ENCODE results near the gene ABCC3. TPM values are rescaled to one million over a fixed set of nuclear protein-coding genes. Genes with fewer than 3 reads are reported as not detected.

The ABCC3 gene
- total and polyA plus RNA-seq, 8 donors = 30.9 to 120 (median 50.3) TPM

- DNase-seq (no peak), ATAC-seq (no peak)
- Histone ChIP-seq H3K4me1 (peaks cover 2 to 13% of the 10 kb centered on the region in 2 donors), H3K9me3 (no peaks in the 10 kb centered on the region), H3K27ac (no peak overlapping the region), H3K36me3 (peaks cover 4 to 69% of the 10 kb centered on the region in 2 donors), H3K4me3 (no peak overlapping the region), H3K27me3 (no peaks in the 10 kb centered on the region)
- intact Hi-C loops (cut with DNase I) = no loop called here
- TF ChIP-seq, protein P1, sequence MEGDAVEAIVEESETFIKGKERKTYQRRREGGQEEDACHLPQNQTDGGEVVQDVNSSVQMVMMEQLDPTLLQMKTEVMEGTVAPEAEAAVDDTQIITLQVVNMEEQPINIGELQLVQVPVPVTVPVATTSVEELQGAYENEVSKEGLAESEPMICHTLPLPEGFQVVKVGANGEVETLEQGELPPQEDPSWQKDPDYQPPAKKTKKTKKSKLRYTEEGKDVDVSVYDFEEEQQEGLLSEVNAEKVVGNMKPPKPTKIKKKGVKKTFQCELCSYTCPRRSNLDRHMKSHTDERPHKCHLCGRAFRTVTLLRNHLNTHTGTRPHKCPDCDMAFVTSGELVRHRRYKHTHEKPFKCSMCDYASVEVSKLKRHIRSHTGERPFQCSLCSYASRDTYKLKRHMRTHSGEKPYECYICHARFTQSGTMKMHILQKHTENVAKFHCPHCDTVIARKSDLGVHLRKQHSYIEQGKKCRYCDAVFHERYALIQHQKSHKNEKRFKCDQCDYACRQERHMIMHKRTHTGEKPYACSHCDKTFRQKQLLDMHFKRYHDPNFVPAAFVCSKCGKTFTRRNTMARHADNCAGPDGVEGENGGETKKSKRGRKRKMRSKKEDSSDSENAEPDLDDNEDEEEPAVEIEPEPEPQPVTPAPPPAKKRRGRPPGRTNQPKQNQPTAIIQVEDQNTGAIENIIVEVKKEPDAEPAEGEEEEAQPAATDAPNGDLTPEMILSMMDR (IDR thresholded peaks at IDR 0.05) = no peak
Observed at GRCh38 chr17:50739098-50739497, 104.4 kb downstream of the ABCC3 start.

Other genes with a start within 250 kb of the ABCC3 start
- 100 to 1,000 TPM; 102 to 151 TPM for gene LRRC59, start 237.4 kb upstream of the ABCC3 start, total RNA-seq
- gene LRRC59, start 237.4 kb upstream of the ABCC3 start, polyA plus RNA-seq (ENCODE audit: insufficient read length in 6 of 6) = 10 to 100 TPM; 43.6 to 65.5 (median 49.2) TPM
- 100 to 1,000 TPM in 1 of 2 donors, 10 to 100 TPM in 1; 60.9 to 148 TPM for gene ACSF2, start 208.7 kb upstream of the ABCC3 start, total RNA-seq
- 100 to 1,000 TPM; 106 to 146 (median 124) TPM for gene ACSF2, start 208.7 kb upstream of the ABCC3 start, polyA plus RNA-seq (ENCODE audit: insufficient read length in 6 of 6)
- gene CHAD, start 166.0 kb upstream of the ABCC3 start, total RNA-seq = under 1 TPM; 0.17 to 0.21 TPM
- 1 to 10 TPM; 3.9 to 9.8 (median 5.5) TPM for gene CHAD, start 166.0 kb upstream of the ABCC3 start, polyA plus RNA-seq (ENCODE audit: insufficient read length in 6 of 6)
- gene RSAD1, start 156.0 kb upstream of the ABCC3 start, total RNA-seq = 10 to 100 TPM; 28.5 to 34.8 TPM
- 10 to 100 TPM; 40.6 to 61.5 (median 48.0) TPM for gene RSAD1, start 156.0 kb upstream of the ABCC3 start, polyA plus RNA-seq (ENCODE audit: insufficient read length in 6 of 6)
- 1 to 10 TPM; 1.4 to 2.7 TPM for gene MYCBPAP, start 126.4 kb upstream of the ABCC3 start, total RNA-seq
- 1 to 10 TPM; 5.1 to 9.1 (median 6.1) TPM for gene MYCBPAP, start 126.4 kb upstream of the ABCC3 start, polyA plus RNA-seq (ENCODE audit: insufficient read length in 6 of 6)
- 1 to 10 TPM in 1 of 2 donors, under 1 TPM in 1; 0.55 to 6.4 TPM for gene EPN3, start 102.1 kb upstream of the ABCC3 start, total RNA-seq
- gene EPN3, start 102.1 kb upstream of the ABCC3 start, polyA plus RNA-seq (ENCODE audit: insufficient read length in 6 of 6) = 1 to 10 TPM; 3.2 to 5.6 (median 4.3) TPM
- gene SPATA20, start 87.7 kb upstream of the ABCC3 start, total RNA-seq = 10 to 100 TPM; 37.6 to 57.2 TPM
- gene SPATA20, start 87.7 kb upstream of the ABCC3 start, polyA plus RNA-seq (ENCODE audit: insufficient read length in 6 of 6) = 10 to 100 TPM; 41.1 to 60.5 (median 47.7) TPM
- gene CACNA1G, start 74.2 kb upstream of the ABCC3 start, total RNA-seq = 1 to 10 TPM in 1 of 2 donors, under 1 TPM in 1; 0.50 to 4.3 TPM
- gene CACNA1G, start 74.2 kb upstream of the ABCC3 start, polyA plus RNA-seq (ENCODE audit: insufficient read length in 6 of 6) = 10 to 100 TPM; 16.6 to 38.2 (median 21.7) TPM
- 10 to 100 TPM; 42.2 to 47.1 TPM for gene ANKRD40, start 73.0 kb downstream of the ABCC3 start, total RNA-seq
- 10 to 100 TPM; 44.5 to 52.0 (median 47.1) TPM for gene ANKRD40, start 73.0 kb downstream of the ABCC3 start, polyA plus RNA-seq (ENCODE audit: insufficient read length in 6 of 6)
- 10 to 100 TPM; 76.1 to 89.2 TPM for gene LUC7L3, start 84.7 kb downstream of the ABCC3 start, total RNA-seq
- 100 to 1,000 TPM; 559 to 831 (median 685) TPM for gene LUC7L3, start 84.7 kb downstream of the ABCC3 start, polyA plus RNA-seq (ENCODE audit: insufficient read length in 6 of 6)
- gene ANKRD40CL, start 132.6 kb downstream of the ABCC3 start, total RNA-seq = not detected
- 1 to 10 TPM in 1 of 6 donors, under 1 TPM in 5; 0.15 to 1.4 (median 0.42) TPM for gene ANKRD40CL, start 132.6 kb downstream of the ABCC3 start, polyA plus RNA-seq (ENCODE audit: insufficient read length in 6 of 6)
- not detected for gene WFIKKN2, start 200.7 kb downstream of the ABCC3 start, total RNA-seq
- 1 to 10 TPM in 3 of 6 donors, under 1 TPM in 3; 0.65 to 1.2 (median 1.0) TPM for gene WFIKKN2, start 200.7 kb downstream of the ABCC3 start, polyA plus RNA-seq (ENCODE audit: insufficient read length in 6 of 6)
- gene TOB1, start 231.5 kb downstream of the ABCC3 start, total RNA-seq = 10 to 100 TPM; 53.4 to 81.1 TPM
- 10 to 100 TPM; 20.1 to 31.2 (median 28.7) TPM for gene TOB1, start 231.5 kb downstream of the ABCC3 start, polyA plus RNA-seq (ENCODE audit: insufficient read length in 6 of 6)